GM18870 (cell line): ENCODE results near the gene MAST4.

Experiments used
- ATAC-seq: cut with Tn5 transposase; IDR thresholded peaks from one replicate; pipeline ENCODE4 v1.9.1; 2021; ENCODE audit warnings: moderate library complexity; ENCODE audit not compliant: unreplicated experiment

MAST4 gene

GRCh38 chr5:66830636-66831035 is 234.4 kb downstream of the MAST4 start:
- no peak for ATAC-seq

GRCh38 chr5:66839636-66840185 is 243.5 kb downstream of the MAST4 start:
- no peak for ATAC-seq

DNA sequence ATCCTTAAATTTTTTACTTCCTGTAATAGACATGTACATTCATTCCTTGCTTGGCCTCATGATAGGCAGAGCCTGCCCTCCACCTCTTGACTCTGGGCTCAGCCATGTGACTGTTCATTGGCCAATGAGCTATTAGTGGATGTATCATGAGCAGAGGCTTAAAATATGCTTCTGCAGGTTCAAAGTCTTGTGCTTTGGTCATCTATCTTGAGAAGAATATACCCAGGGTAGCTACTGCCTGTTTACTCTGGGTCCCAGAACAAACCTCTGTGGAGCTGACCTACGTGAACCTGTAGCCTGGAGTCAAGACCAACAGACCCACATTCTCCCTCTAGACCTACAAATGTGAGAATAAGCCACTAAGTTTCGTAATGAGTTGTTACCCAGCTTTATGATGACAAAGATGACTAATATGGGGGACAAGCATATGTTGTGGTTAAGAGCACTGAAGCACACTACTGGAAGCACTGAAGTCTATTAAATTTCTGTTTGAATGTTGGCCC is 244.4 kb downstream of the MAST4 start:
- ATAC-seq: peak; percentile 100

DNA sequence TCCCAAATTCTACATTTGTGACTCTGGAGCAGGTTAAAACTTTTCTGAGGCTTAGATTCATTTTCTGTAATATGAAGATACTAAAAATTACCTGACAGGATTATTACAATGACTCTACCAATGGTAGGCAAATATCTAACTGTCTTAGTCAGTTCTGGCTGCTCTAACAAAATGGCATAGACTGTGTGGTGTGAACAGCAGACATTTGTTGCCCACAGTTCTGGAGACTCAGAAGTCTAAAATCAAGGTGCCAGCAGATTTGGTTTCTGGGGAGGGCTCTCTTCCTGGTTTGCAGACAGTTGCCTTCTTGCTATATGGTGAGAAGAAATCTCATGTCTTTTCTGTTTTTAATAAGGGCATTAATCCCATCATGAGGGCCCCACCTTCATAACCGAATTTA is 245.1 kb downstream of the MAST4 start:
- ATAC-seq: no peak

- no peak for ATAC-seq
Observed at GRCh38 chr5:66842540-66842939, 246.3 kb downstream of the MAST4 start.

DNA sequence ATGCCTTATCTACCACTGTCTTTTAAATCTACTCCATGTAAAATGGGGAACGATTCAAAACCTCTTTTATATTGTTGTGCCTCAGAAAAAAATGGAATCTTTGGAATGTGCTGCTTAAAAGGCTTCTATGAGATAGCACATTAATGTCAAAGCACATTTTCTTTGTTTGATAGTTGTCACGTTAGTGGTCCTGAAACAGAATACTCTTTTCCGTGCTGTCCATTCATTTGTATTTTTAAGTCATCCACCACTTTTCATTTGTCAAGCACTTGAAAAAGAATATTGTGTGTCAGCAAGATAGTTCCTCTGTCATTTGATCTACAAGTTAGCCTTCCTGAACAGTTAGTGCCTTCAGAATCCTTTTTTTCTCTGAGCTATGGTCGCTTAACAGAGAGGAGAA is 246.9 kb downstream of the MAST4 start:
- no peak for ATAC-seq

- no peak for ATAC-seq
Observed at GRCh38 chr5:66848749-66849641, 252.8 kb downstream of the MAST4 start.

DNA sequence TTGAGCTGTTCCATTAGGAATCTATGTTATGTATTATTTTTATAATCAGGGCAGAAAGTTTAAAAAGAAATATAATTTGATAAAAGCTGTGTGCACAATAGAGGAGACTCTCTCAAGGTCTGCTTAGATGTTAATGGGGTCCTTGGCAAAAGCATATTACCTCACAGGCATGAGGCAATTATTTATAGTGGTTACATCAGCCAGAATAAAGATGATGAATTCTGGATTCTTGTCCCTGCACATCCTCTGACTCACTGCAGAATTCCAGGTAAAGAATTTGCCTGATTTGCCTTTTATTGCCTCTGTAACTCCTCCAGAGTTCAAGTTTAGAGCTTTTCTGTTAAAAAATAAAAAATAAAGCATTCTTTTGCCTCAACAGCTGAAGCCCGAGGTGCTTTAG is 253.6 kb downstream of the MAST4 start:
- ATAC-seq: no peak

DNA sequence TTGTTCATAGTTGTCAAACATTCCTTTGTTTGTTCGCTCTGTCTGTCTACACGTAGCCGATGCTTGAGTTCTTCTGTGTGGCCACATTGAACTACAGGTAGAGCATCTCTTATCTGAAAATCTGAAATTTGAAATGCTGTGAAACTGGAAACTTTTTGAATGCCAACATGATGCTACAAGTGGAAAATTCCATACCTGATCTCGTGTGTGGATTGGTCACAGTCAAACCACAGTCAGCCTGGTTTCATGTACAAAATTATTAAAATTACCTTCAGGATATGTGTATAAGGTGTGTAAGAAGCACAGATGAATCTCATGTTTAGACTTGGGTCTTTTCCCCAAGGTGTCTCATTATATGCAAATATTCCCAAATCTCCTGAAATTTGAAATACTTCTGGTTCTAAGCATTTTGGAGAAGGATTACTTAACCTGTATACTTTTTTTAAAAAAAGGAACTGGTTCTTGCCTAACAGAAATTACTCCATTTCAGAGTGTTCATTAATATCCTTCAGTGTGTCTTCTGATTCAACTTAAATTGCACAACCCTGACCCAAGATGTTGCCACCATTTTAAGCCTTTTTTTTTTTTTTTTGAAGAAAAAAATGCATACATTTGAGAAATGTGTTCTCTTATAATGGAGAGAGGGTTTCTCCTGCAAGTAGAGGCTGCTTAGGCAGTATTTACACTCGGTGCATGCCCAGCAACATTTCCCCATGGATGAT is 254.3 kb downstream of the MAST4 start:
- no peak for ATAC-seq

GRCh38 chr5:66851306-66851705 is 255.1 kb downstream of the MAST4 start:
- ATAC-seq: no peak

DNA sequence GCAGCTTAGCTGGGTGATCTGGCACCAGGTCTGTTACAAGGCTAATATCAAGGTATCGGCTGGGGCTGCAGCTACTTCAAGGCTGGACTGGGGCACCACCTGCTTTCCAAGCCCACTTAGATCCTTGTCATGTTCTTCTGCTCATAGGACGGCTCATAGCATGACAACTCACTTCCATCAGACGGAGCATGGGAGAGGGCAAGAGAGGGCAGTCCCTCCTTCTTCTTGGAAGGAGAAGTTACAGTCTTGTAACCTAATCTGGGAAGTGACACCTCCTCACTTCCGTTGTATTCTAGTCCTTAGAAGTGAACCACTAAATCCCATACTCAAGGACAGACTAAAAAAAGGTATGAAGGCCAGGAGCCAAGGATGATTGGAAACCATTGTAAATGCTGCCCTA is 258.2 kb downstream of the MAST4 start:
- ATAC-seq: no peak

DNA sequence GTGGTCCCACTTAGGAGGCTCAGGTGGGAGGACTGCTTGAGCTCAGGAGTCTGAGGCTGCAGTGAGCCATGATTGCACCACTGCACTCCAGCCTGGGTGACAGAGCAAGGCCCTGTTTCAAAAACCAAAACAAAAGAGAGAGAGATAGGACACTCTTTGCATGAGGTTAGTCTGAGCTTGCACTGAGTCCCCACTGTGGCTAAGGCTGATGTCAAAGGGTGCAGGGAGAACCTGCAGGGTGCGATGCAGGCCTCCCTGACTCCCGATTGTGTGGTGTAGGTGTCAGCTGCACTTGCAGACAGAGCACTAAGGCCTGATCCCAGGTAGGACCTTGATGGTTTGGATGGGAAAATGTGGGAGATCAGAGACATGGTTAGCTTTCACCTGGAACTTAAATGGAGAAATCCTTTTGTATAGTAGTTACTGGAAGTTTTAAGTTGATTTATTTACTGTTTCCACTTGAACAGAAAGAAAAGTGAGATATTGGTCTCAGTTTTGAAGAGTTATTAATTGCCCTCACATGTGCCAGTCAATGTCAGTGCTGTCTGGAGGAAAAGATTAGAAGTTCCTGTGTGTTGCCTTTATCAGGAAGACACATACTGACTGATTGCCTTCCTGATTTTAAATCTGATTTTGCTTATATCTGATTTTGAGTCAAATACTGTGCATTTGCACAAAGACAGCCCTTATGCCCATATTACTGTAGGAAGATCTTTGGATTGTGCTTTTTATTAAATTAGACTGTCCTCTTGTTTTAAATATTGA is 260.0 kb downstream of the MAST4 start:
- ATAC-seq: no peak

DNA sequence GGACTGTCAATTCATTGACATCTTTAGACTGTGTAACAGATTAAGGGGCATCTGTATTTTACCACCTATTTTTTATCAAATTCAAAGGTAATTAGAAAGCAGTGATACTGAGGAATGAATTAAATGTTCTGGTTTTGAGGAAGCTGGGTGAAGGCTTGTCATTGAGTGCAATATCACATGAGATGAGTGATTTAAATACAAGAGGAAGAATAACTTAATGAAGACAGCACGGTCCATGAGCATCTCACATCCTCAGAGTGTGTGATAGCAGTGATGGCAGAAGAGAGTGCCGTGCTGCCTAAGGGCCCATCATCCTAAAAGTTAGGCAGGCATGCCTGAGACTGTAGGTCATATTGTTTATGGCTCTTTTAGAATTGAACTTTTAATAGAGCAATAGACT is 263.3 kb downstream of the MAST4 start:
- ATAC-seq: no peak

- ATAC-seq: no peak
Observed at GRCh38 chr5:66860199-66860975, 264.2 kb downstream of the MAST4 start.

- ATAC-seq: no peak
Observed at GRCh38 chr5:66861402-66861801, 265.2 kb downstream of the MAST4 start.

DNA sequence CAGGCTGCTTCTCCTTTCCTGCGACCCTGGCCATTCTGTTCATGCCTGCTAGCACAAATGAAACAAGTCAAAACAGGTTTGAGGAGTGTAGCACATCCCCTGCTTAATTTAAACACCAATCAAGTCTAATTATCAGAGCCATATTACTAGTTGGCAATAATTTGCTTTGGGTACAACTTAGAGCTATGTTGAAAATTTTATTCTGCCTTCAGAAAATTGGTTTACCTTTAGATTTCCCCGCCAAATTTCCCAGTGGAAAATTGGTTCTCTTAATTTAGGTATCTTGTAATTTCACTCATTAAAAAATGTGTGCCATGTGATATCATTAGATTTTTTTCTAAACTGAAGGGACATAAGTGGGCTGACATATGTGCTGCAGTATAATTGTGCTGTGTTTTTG is 265.8 kb downstream of the MAST4 start:
- ATAC-seq: no peak

- no peak for ATAC-seq
Observed at GRCh38 chr5:66863243-66864170, 267.3 kb downstream of the MAST4 start.

- no peak for ATAC-seq
Observed at GRCh38 chr5:66864240-66864884, 268.2 kb downstream of the MAST4 start.
